Measurements from ENCODE around the gene GOLM1.

DNA sequence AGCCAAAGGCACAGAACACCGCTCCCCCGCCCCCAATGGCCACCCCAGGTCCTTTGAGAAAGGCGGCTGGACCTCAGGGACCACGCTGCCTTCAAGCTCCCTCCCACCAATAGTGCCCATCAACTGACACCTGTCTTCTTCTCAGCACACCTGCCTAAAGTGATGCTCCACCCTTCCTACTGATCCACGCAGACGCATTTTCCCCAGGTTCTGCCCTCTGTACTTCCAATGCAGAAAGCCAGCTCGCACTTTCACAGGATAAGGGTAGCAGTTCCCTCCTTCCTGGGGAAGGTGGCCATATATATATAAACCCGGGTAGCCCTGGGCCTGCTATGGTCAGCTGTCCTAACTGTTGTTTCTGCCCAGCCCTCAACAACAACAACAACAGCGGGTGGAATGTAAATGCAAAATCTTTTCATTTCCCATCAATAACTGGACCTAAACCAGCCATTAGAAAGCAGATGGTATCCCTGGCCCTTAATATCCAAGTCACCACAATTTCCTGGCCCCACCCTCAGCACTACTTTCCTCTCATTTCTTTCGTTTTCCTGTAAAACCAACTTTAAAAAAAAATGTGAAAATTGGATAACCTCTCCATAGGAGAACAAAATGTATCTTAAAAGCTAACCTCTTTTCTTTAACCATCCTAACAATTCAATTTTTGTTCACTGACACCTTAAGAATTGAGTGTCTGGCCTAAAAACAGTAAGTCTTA is 1.7 kb downstream of the GOLM1 start:
- TF ChIP-seq CTCF (IDR thresholded peaks at IDR 0.05 in 4 of 5, conservative IDR thresholded peaks at IDR 0.05 in 1 of 5) (no peak), POLR2A (IDR thresholded peaks at IDR 0.05) (no peak)
